Subcutaneous adipose tissue (tissue), 4 donors: ENCODE measurements around the gene GIT1. TPM values are rescaled to one million over a fixed set of nuclear protein-coding genes. Genes with fewer than 3 reads are reported as not detected.

Experiments used
- CTCF ChIP-seq: fragments of 450-650 bp; IDR thresholded peaks from one replicate; pipeline ENCODE4 v1.5.1; 2016; ENCODE audit warnings: low read depth, mild to moderate bottlenecking, control low read depth, antibody characterized with exemption, moderate library complexity
- total RNA-seq, 4 donors: library from RNA; depleted of rRNA; stranded (reverse); fragments of >200 nt; gene quantifications; one replicate each; pipeline ENCODE4 v1.1.0, GENCODE V29; 2016

The GIT1 gene
- total RNA-seq, 4 donors from 2014 or later: 19.5 to 62.9 (median 30.8) TPM

GRCh38 chr17:29581583-29582253 is 7.7 kb downstream of the GIT1 start:
- TF ChIP-seq CTCF: no peak

GRCh38 chr17:29579866-29580771 is 9.3 kb downstream of the GIT1 start:
- no peak for TF ChIP-seq CTCF

- TF ChIP-seq CTCF: no peak
Measured at GRCh38 chr17:29578626-29579485, 10.6 kb downstream of the GIT1 start.

- TF ChIP-seq CTCF: no peak
Measured at GRCh38 chr17:29577385-29578211, 11.8 kb downstream of the GIT1 start.

- TF ChIP-seq CTCF: no peak
Measured at GRCh38 chr17:29577001-29577370, 12.5 kb downstream of the GIT1 start.

GRCh38 chr17:29576214-29577000 is 13.0 kb downstream of the GIT1 start:
- TF ChIP-seq CTCF: no peak
